RPMI8226 (cell line): ENCODE measurements around the gene OR2T12.
"Not testable (repeated sequence)": the region's sequence is repeated elsewhere in the genome, so short reads cannot be mapped to it uniquely, and the experiment has no call there.

ENCODE experiments used
- DNase-seq: peaks from one replicate; pipeline ENCODE4 v3.0.0-alpha.2; 2015

OR2T12 gene

GRCh38 chr1:248303324-248303723, at the start of gene OR2T12:
Gene OR2T12, minus strand, starts transcription at chr1:248303424. Its CDS starts 7,846 bp downstream, at chr1:248295578.
- no peak for DNase-seq

GRCh38 chr1:248348475-248348874, 45.3 kb upstream of the OR2T12 start, which contains the start of gene OR14C36:
Gene OR14C36, plus strand, starts transcription at chr1:248348775. Its CDS starts 0 bp downstream, at chr1:248348775.
- no peak for DNase-seq

- DNase-seq = no peak
Measured at GRCh38 chr1:248343451-248343850, 40.2 kb upstream of the OR2T12 start.

DNA sequence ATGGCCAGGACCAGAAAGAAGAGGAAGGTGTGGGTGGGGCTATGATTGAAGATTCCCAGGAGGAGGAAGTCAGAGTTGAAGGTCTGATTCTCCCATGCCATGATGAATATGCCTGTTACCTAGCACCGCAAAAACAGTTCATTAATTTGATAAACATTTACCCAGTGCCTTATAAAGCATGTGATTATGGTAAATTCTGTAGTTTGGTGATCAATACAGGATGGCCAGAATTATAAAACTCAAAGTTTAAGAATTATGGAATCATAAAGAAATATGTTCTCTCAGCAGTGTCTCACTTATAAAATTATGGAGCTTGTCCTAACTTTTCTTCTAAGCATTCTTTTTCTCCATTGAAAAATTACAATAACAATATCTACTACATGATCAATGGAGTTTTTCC, 21.2 kb upstream of the OR2T12 start, which contains the start of gene OR2M7:
Gene OR2M7 (minus strand): TSS at position 101 of the 400 bp plus-strand sequence. CDS start 0 bp downstream, at position 101.
- DNase-seq = no peak

GRCh38 chr1:248316796-248317195, 13.6 kb upstream of the OR2T12 start:
- DNase-seq = no peak

DNA sequence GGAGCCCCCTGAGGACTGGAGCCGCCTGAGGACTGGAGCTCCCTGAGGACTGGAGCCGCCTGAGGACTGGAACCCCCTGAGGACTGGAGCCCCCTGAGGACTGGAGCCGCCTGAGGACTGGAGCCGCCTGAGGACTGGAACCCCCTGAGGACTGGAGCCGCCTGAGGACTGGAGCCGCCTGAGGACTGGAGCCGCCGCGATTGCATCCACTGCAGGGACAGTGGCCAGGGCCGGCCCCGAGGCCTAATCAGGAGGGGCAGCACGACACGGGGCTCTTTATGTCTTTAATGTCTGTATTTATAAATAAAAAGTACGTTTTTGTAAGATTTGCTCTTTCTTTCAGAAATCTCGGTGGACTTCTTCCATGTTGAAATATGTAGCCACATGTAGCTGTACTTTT, 3.5 kb upstream of the OR2T12 start:
- DNase-seq = not testable (repeated sequence)

DNA sequence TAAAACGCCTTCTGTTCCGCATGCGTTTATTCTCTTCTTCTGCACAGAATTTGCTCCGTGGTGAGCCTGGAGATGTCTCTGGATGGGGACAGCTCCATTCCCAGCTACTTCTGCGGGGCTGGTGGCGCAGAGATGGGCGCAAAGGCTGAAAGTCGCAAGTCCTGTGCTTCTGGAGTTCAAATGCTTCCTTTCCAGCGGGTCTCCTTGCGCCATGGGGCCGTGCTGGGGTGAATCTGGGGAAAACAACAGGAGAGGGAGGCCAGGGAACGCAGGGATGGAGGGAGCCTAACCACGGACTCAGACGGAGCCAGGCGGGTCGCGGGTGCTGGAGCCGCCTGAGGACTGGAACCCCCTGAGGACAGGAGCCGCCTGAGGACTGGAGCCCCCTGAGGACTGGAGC, 2.9 kb upstream of the OR2T12 start:
- DNase-seq = no peak

GRCh38 chr1:248305672-248306071, 2.4 kb upstream of the OR2T12 start:
- not testable (repeated sequence) for DNase-seq

- no peak for DNase-seq
Measured at GRCh38 chr1:248288391-248288790, 14.8 kb downstream of the OR2T12 start.

- no peak for DNase-seq
Measured at GRCh38 chr1:248277876-248278275, 25.3 kb downstream of the OR2T12 start, which contains the start of gene OR2T33. Gene OR2T33, minus strand, starts transcription at chr1:248277976. Its CDS starts 4,162 bp downstream, at chr1:248273814.

- not testable (repeated sequence) for DNase-seq
Measured at GRCh38 chr1:248273225-248273624, 30.0 kb downstream of the OR2T12 start.

DNA sequence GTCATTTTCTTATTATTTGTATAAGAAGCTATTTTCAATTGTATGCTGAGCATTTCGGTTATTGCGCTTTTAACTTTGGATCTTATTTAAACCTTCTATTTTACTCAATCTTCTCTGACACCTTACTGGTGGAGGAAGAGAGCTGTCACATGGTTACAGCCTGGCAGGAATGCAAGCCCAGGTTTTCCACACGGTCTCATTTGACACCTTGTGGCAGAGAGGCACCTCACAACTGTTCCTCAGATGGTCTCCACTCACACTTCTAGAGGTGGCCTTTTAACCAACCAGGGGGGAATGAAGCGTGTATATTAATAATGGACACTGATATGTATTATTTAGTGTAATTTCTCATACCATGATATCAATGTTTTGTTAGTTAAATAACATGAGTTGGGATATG, 35.0 kb downstream of the OR2T12 start:
- no peak for DNase-seq

DNA sequence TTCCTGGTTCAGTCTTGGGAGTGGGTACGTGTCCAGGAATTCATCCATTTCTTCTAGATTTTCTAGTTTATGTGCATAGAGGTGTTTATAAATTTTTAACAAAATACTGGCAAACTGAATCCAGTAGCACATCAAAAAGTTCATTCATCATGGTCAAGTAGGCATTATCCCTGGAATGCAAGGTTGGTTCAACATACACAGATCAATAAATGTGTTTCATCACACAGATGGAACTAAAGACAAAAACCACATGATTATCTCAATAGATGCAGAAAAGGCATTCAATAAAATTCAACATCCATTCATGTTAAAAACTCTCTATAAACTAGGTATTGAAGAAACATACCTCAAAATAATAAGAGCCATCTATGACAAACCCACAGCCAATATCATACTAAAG, 43.9 kb downstream of the OR2T12 start:
- DNase-seq = not testable (repeated sequence)

DNA sequence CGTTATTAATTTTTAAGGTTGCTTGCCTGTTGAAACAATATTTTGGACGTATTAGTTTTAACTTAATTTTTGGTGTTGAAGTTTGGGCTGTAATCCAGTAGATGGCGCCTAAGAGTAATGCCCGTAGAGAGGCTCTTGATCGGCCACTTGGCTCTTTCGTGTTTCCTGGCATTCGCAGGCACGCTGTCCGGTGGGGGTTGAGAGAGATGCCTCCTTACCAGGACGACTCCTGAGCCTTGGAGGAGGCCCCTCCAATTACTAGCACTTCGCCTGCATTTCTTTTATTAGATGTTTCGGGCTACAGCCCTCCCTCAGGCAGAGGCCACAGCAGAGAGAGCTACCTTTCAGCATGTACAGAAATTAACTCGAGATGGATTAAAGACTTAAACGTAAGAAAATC, 60.0 kb downstream of the OR2T12 start:
- DNase-seq = peak; percentile 70
